Mesodermal cell (in vitro differentiated cells): ENCODE results near the gene TIAM1.

Experiments
- H3K27ac ChIP-seq: 2 replicates; pipeline ENCODE4 v1.7.0; 2013; ENCODE audit warnings: mild to moderate bottlenecking, low read depth, low read length, moderate library complexity; ENCODE audit not compliant: severe bottlenecking
- H3K36me3 ChIP-seq: 2 replicates; pipeline ENCODE4 v1.7.1; 2013; ENCODE audit warnings: mild to moderate bottlenecking, low read length, moderate library complexity; ENCODE audit not compliant: control insufficient read depth, insufficient read depth
- H3K4me1 ChIP-seq: one replicate; pipeline ENCODE4 v1.7.1; 2013; ENCODE audit warnings: mild to moderate bottlenecking, low read length; ENCODE audit not compliant: insufficient read depth, control insufficient read depth, poor library complexity, severe bottlenecking
- H3K4me3 ChIP-seq: 2 replicates; pipeline ENCODE4 v1.7.0; 2013; ENCODE audit warnings: low read length, control low read depth, mild to moderate bottlenecking; ENCODE audit not compliant: insufficient read depth, poor library complexity, severe bottlenecking; ENCODE audit errors: extremely low read depth
- H3K9me3 ChIP-seq: 2 replicates; pipeline ENCODE4 v1.7.1; 2013; ENCODE audit warnings: mild to moderate bottlenecking, low read length, moderate library complexity; ENCODE audit not compliant: control insufficient read depth
- WGBS, 2 experiments: methylation state at CpG; one replicate each; pipeline ENCODE4 v1.1.5; 2013; ENCODE audit warnings: missing lambda C conversion rate in 2 of 2; ENCODE audit not compliant: insufficient coverage in 2 of 2; 5-methylcytosine and 5-hydroxymethylcytosine counted together

Gene TIAM1

GRCh38 chr21:31286621-31287020, 57.4 kb downstream of the TIAM1 start:
- WGBS, 2 experiments: 100% methylated on average over 1 of the region's 1 CpG; no CpG with 5 or more reads in 1 of the 2 experiments
- H3K36me3 ChIP-seq: no peaks in the 10 kb centered on the region

GRCh38 chr21:31284797-31285397, 59.2 kb downstream of the TIAM1 start:
- 90 to 98% methylated on average over 3 to 4 of the region's 5 CpGs for WGBS, 2 experiments
- H3K9me3 ChIP-seq: no peaks in the 10 kb centered on the region
- no peak overlapping the region for H3K4me3 ChIP-seq
- peaks cover 10% of the 10 kb centered on the region for H3K4me1 ChIP-seq
- no peak overlapping the region for H3K27ac ChIP-seq
- H3K36me3 ChIP-seq: no peaks in the 10 kb centered on the region

More at GRCh38 chr21:31286621-31287020, 57.4 kb downstream of the TIAM1 start:
- no peak overlapping the region for H3K27ac ChIP-seq
- peaks cover 10% of the 10 kb centered on the region for H3K4me1 ChIP-seq
- H3K4me3 ChIP-seq: no peak overlapping the region
- H3K9me3 ChIP-seq: no peaks in the 10 kb centered on the region

- Histone ChIP-seq H3K4me3 (no peak overlapping the region), H3K36me3 (no peaks in the 10 kb centered on the region), H3K9me3 (no peaks in the 10 kb centered on the region), H3K4me1 (peaks cover 10% of the 10 kb centered on the region), H3K27ac (no peak overlapping the region)
- 83 to 100% methylated on average over 3 of the region's 3 CpGs for WGBS, 2 experiments
Measured at GRCh38 chr21:31283025-31283424, 61.0 kb downstream of the TIAM1 start.

- WGBS, 2 experiments: 89 to 91% methylated on average over 8 to 9 of the region's 9 CpGs
- no peaks in the 10 kb centered on the region for H3K36me3 ChIP-seq
- H3K4me3 ChIP-seq: no peak overlapping the region
- H3K4me1 ChIP-seq: peaks cover 10% of the 10 kb centered on the region
- no peaks in the 10 kb centered on the region for H3K9me3 ChIP-seq
- no peak overlapping the region for H3K27ac ChIP-seq
Measured at GRCh38 chr21:31282095-31282709, 61.9 kb downstream of the TIAM1 start.

GRCh38 chr21:31281561-31281960, 62.5 kb downstream of the TIAM1 start:
- 100% methylated on average over 1 of the region's 1 CpG for WGBS, 2 experiments
- Histone ChIP-seq H3K4me3 (no peak overlapping the region), H3K36me3 (no peaks in the 10 kb centered on the region), H3K9me3 (no peaks in the 10 kb centered on the region), H3K27ac (no peak overlapping the region), H3K4me1 (peaks cover 10% of the 10 kb centered on the region)

GRCh38 chr21:31279986-31280385, 64.1 kb downstream of the TIAM1 start:
- WGBS, 2 experiments: 91 to 100% methylated on average over 1 to 7 of the region's 9 CpGs
- peaks cover 10% of the 10 kb centered on the region for H3K4me1 ChIP-seq
- H3K36me3 ChIP-seq: no peaks in the 10 kb centered on the region
- no peak overlapping the region for H3K4me3 ChIP-seq
- no peak overlapping the region for H3K27ac ChIP-seq
- H3K9me3 ChIP-seq: no peaks in the 10 kb centered on the region

GRCh38 chr21:31279214-31279613, 64.8 kb downstream of the TIAM1 start:
- Histone ChIP-seq H3K36me3 (no peaks in the 10 kb centered on the region), H3K4me1 (peaks cover 10% of the 10 kb centered on the region), H3K4me3 (no peak overlapping the region), H3K27ac (no peak overlapping the region), H3K9me3 (no peaks in the 10 kb centered on the region)
- WGBS, 2 experiments: 96 to 97% methylated on average over 7 to 8 of the region's 8 CpGs

GRCh38 chr21:31278511-31279130, 65.4 kb downstream of the TIAM1 start:
- Histone ChIP-seq H3K4me3 (no peak overlapping the region), H3K27ac (no peak overlapping the region)
- 95 to 96% methylated on average over 4 to 6 of the region's 11 CpGs for WGBS, 2 experiments

GRCh38 chr21:31276663-31277062, 67.4 kb downstream of the TIAM1 start:
- H3K9me3 ChIP-seq: no peaks in the 10 kb centered on the region
- no peaks in the 10 kb centered on the region for H3K4me1 ChIP-seq
- H3K27ac ChIP-seq: no peak overlapping the region
- H3K4me3 ChIP-seq: no peak overlapping the region
- WGBS, 2 experiments: 84 to 93% methylated on average over 7 of the region's 7 CpGs
- peaks cover 1% of the 10 kb centered on the region for H3K36me3 ChIP-seq

More at GRCh38 chr21:31278511-31279130, 65.4 kb downstream of the TIAM1 start:
- Histone ChIP-seq H3K9me3 (no peaks in the 10 kb centered on the region), H3K4me1 (peaks cover 6% of the 10 kb centered on the region), H3K36me3 (no peaks in the 10 kb centered on the region)

- Histone ChIP-seq H3K4me3 (no peak overlapping the region), H3K36me3 (peaks cover 6% of the 10 kb centered on the region), H3K27ac (no peak overlapping the region), H3K9me3 (no peaks in the 10 kb centered on the region), H3K4me1 (no peaks in the 10 kb centered on the region)
- 80 to 100% methylated on average over 1 to 2 of the region's 6 CpGs for WGBS, 2 experiments
Measured at GRCh38 chr21:31275901-31276300, 68.2 kb downstream of the TIAM1 start.

GRCh38 chr21:31273278-31273677, 70.8 kb downstream of the TIAM1 start:
- H3K9me3 ChIP-seq: no peaks in the 10 kb centered on the region
- 67 to 81% methylated on average over 1 to 2 of the region's 2 CpGs for WGBS, 2 experiments
- no peaks in the 10 kb centered on the region for H3K4me1 ChIP-seq
- no peak overlapping the region for H3K27ac ChIP-seq
- peaks cover 6% of the 10 kb centered on the region for H3K36me3 ChIP-seq
- H3K4me3 ChIP-seq: no peak overlapping the region
